NCI-H526 treated with DMSO at 0.1 percent for 48 hours (cell line): ENCODE data around the gene PPIP5K1.
"Not testable (repeated sequence)": the region's sequence is repeated elsewhere in the genome, so short reads cannot be mapped to it uniquely, and the experiment has no call there.

ENCODE experiments used
- DNase-seq: peaks from one replicate; lab custom pipeline; 2025; lab: John Stamatoyannopoulos, UW

Gene PPIP5K1

GRCh38 chr15:43545426-43545825 lies 44.6 kb downstream of the PPIP5K1 start:
- DNase-seq: no peak

- DNase-seq: no peak
These were observed 45.7 kb downstream of the PPIP5K1 start for GRCh38 chr15:43544266-43544665.

GRCh38 chr15:43541785-43542184 lies 48.2 kb downstream of the PPIP5K1 start:
- no peak for DNase-seq

- DNase-seq: no peak
These were observed 51.9 kb downstream of the PPIP5K1 start for GRCh38 chr15:43538091-43538490.

GRCh38 chr15:43534897-43535296 lies 55.1 kb downstream of the PPIP5K1 start:
- no peak for DNase-seq

- DNase-seq: not testable (repeated sequence)
These were observed 57.2 kb downstream of the PPIP5K1 start for GRCh38 chr15:43532826-43533225.

DNA sequence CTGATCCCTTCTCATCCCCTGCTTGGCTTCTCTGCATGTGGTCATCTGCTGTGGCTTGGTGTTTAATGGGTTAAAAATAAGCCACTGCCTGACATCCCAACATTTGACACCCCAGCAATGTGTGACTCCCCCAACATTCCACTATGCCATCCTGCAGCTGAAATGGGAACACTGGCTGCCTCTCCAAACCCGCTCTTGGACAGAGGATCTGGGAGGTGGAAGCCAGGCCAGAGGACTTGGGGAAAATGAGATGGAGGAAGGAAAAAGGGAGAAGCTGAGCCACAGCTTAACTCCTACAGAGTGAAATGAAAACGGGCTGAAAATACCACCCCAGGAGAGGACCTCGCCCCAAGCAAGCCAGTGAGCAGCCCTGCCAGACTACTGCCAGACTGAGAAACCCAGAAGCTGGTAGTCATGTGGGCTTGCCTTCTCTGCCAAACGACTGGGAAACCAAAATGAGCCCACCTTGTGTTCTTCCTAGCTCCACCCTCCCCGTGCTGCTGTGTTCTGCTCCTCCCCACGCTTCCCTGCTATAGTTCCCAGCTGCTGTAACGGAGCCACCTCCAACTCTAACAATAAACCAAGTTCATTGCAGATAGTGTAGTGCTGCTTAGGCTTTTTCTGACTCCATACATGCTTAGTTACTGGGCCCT lies 58.9 kb downstream of the PPIP5K1 start:
- no peak for DNase-seq

DNA sequence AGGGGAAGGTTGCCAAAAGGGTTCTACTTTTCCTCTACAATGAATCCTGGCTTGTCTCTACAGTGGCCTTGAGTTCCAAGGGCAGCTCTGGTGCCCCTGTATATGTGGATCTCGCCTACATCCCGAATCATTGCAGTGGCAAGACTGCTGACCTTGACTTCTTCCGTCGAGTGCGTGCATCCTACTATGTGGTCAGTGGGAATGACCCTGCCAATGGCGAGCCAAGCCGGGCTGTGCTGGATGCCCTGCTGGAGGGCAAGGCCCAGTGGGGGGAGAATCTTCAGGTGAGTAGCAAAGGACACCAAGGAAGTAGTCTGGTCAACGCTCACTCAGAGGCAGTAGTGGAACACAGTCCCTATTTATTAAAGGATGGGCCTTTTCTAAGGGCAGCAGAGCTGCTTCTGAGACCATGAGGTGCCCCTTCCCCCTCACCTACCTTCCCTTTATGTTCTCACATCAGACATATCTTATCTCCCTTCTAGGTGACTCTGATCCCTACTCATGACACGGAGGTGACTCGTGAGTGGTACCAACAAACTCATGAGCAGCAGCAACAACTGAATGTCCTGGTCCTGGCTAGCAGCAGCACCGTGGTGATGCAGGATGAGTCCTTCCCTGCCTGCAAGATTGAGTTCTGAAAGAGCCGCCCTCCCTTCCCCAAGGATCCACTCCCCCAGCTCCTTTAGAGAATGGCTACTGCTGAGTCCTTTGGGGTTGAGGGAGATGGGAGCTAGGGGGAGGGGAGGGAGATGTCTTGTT lies 60.2 kb downstream of the PPIP5K1 start:
- DNase-seq: no peak

GRCh38 chr15:43529141-43529540 lies 60.9 kb downstream of the PPIP5K1 start:
- DNase-seq: no peak

DNA sequence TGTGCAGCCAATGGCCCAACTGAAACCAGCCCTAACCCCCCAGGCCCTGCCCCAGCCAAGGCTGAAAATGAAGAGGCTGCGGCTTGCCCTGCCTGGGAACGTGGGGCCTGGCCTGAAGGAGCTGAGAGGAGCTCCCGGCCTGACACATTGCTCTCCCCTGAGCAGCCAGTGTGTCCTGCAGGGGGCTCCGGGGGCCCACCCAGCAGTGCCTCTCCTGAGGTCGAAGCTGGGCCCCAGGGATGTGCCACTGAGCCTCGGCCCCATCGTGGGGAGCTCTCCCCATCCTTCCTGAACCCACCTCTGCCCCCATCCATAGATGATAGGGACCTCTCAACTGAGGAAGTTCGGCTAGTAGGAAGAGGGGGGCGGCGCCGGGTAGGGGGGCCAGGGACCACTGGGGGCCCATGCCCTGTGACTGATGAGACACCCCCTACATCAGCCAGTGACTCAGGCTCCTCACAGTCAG lies 61.4 kb downstream of the PPIP5K1 start:
- no peak for DNase-seq

DNA sequence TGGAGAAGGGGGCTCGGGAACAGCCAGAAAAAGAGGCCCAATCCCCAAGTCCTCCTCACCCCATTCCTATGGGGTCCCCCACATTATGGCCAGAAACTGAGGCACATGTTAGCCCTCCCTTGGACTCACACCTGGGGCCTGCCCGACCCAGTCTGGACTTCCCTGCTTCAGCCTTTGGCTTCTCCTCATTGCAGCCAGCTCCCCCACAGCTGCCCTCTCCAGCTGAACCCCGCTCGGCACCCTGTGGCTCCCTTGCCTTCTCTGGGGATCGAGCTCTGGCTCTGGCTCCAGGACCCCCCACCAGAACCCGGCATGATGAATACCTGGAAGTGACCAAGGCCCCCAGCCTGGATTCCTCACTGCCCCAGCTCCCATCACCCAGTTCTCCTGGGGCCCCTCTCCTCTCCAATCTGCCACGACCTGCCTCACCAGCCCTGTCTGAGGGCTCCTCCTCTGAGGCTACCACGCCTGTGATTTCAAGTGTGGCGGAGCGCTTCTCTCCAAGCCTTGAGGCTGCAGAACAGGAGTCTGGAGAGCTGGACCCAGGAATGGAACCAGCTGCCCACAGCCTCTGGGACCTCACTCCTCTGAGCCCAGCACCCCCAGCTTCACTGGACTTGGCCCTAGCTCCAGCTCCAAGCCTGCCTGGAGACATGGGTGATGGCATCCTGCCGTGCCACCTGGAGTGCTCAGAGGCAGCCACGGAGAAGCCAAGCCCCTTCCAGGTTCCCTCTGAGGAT lies 62.0 kb downstream of the PPIP5K1 start:
- no peak for DNase-seq

DNA sequence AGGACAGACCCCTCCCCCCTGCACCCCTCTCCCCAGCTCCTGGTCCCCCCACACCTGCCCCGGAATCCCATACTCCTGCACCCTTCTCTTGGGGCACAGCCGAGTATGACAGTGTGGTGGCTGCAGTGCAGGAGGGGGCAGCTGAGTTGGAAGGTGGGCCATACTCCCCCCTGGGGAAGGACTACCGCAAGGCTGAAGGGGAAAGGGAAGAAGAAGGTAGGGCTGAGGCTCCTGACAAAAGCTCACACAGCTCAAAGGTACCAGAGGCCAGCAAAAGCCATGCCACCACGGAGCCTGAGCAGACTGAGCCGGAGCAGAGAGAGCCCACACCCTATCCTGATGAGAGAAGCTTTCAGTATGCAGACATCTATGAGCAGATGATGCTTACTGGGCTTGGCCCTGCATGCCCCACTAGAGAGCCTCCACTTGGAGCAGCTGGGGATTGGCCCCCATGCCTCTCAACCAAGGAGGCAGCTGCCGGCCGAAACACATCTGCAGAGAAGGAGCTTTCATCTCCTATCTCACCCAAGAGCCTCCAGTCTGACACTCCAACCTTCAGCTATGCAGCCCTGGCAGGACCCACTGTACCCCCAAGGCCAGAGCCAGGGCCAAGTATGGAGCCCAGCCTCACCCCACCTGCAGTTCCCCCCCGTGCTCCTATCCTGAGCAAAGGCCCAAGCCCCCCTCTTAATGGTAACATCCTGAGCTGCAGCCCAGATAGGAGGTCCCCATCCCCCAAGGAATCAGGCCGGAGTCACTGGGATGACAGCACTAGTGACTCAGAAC lies 62.8 kb downstream of the PPIP5K1 start:
- no peak for DNase-seq

DNA sequence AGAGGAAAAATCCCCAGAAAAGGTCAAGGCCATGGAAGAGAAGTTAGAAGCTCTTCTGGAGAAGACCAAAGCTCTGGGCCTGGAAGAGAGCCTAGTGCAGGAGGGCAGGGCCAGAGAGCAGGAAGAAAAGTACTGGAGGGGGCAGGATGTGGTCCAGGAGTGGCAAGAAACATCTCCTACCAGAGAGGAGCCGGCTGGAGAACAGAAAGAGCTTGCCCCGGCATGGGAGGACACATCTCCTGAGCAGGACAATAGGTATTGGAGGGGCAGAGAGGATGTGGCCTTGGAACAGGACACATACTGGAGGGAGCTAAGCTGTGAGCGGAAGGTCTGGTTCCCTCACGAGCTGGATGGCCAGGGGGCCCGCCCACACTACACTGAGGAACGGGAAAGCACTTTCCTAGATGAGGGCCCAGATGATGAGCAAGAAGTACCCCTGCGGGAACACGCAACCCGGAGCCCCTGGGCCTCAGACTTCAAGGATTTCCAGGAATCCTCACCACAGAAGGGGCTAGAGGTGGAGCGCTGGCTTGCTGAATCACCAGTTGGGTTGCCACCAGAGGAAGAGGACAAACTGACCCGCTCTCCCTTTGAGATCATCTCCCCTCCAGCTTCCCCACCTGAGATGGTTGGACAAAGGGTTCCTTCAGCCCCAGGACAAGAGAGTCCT lies 63.6 kb downstream of the PPIP5K1 start:
- DNase-seq: no peak

GRCh38 chr15:43525131-43525530 lies 64.9 kb downstream of the PPIP5K1 start:
- DNase-seq: no peak

GRCh38 chr15:43524254-43524845 lies 65.7 kb downstream of the PPIP5K1 start:
- DNase-seq: no peak

DNA sequence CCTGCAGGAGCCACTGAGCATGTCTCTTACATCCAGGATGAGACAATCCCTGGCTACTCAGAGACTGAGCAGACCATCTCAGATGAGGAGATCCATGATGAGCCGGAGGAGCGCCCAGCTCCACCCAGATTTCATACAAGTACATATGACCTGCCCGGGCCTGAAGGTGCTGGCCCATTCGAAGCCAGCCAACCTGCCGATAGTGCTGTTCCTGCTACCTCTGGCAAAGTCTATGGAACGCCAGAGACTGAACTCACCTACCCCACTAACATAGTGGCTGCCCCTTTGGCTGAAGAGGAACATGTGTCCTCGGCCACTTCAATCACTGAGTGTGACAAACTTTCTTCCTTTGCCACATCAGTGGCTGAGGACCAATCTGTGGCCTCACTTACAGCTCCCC lies 66.4 kb downstream of the PPIP5K1 start:
- DNase-seq: no peak

GRCh38 chr15:43522247-43522646 lies 67.8 kb downstream of the PPIP5K1 start:
- no peak for DNase-seq

- DNase-seq: no peak
These were observed 68.6 kb downstream of the PPIP5K1 start for GRCh38 chr15:43521419-43521818.

DNA sequence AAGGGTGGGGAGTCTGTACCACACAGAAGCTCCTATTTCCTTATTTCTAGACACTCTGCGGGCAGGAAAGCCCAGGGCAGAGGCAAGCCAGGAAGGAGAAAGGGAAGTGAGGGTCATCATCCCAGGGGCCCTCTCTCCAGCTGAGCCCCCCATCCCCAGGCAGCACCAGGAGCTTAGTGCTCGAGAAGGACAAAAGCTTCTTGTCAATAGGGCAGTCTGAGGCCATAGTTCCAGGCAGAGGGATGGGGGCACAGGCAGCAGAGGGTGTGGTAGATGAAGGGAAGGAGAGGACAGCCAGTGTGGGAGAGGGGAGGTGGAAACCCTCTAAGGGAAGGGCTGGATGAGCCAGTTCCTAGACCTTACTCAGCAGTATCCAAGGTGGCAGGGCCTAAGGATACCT lies 69.9 kb downstream of the PPIP5K1 start:
- no peak for DNase-seq

DNA sequence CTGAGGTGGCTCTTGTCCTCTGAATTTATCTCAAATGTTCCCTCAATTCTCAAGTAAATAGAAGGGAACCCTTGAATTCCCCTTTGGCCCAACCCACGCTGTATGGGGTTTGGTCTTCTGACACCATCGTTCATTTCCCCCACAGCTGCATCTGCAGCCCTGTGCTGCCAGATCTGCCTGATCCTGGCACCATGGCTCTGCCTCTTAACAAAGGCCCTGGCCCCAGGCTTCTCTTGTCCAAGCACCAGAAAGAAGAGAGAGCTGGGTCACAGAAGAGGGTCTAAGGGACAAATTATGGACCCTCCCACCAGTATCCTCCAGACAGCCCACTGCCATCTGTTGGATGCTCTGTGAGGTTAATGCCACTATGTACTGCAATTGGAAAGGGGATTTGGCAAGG lies 70.8 kb downstream of the PPIP5K1 start:
- DNase-seq: no peak

DNA sequence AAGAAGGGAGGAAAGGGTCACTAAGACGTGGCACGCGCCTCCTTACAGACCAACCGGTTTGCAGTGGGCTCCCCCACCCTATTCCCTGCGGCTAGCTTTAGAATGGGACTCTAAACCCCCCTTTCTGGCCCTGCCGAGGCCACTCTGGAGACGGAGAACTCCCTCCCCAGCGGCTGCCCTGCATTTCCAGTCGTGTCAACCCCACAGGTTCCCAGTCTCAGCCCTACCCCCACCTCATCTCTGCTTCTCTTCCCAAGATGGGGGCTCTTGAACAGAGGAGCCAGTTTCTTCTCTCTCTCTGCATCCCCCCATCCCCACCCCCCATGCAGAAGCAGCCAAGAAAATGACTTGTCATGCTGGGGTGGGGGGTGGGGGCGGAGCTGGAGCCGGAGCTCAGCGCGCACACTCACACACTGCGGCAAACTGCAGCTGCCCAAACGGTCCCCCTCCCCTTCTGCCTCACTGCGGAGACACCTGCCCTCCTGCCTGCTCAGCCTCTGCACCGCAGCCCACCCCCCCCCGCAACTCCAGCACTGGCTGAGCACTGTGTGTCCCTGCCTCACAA lies 71.7 kb downstream of the PPIP5K1 start:
- peak; percentile 58 for DNase-seq
